C4-2B (cell line): ENCODE measurements around the gene TNFRSF11A.

Experiments used
- H3K27ac ChIP-seq: fragments of 450-650 bp; 2 replicates; pipeline ENCODE4 v1.5.1; 2017
- ZFX ChIP-seq: fragments of 450-650 bp; IDR thresholded peaks from 2 replicates; pipeline ENCODE4 v1.6.1; 2017
- TF ChIP-seq, protein P1 (sequence below): fragments of 450-650 bp; conservative IDR thresholded peaks from 2 replicates; pipeline ENCODE4 v1.5.1; 2017; ENCODE audit warnings: mild to moderate bottlenecking

TNFRSF11A gene

DNA sequence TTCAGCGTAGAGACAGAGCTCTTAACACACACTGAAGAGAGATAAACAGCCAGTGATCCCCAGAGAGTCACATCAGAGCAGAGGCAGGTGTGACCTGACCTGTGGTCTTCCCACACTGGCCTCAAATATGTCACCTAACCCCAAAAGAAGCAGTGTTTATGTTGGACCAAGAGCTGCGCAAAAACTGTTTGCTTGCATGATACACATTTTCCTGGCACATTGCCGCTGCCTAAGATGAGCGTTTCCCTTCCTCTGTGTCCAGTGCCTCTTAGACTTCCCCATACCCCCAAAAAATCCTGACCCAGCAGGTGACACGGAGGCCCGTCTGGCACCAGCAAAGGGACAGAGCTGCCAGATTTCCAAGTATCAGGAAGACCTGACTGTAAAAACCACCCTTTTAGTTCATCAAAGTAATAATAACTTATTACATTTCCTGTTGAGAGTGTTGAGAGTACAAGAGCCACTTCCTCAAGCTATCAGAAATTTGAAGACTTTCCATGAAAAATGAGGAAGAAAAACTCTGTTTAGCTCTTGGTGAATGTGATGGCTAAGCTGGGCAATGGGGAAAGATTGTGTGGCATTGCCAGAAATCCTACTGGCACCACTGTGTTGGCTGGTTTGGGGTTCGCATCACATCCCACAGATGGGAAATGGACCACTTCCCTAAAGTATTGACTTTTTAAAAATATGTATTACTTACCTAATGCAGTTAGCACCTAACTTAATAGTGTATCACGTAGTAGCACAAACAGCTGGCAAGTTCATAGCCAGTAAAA is 6.7 kb downstream of the TNFRSF11A start:
- TF ChIP-seq, protein P1, sequence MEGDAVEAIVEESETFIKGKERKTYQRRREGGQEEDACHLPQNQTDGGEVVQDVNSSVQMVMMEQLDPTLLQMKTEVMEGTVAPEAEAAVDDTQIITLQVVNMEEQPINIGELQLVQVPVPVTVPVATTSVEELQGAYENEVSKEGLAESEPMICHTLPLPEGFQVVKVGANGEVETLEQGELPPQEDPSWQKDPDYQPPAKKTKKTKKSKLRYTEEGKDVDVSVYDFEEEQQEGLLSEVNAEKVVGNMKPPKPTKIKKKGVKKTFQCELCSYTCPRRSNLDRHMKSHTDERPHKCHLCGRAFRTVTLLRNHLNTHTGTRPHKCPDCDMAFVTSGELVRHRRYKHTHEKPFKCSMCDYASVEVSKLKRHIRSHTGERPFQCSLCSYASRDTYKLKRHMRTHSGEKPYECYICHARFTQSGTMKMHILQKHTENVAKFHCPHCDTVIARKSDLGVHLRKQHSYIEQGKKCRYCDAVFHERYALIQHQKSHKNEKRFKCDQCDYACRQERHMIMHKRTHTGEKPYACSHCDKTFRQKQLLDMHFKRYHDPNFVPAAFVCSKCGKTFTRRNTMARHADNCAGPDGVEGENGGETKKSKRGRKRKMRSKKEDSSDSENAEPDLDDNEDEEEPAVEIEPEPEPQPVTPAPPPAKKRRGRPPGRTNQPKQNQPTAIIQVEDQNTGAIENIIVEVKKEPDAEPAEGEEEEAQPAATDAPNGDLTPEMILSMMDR = no peak
- no peak for TF ChIP-seq ZFX
- H3K27ac ChIP-seq = no peak overlapping the region

DNA sequence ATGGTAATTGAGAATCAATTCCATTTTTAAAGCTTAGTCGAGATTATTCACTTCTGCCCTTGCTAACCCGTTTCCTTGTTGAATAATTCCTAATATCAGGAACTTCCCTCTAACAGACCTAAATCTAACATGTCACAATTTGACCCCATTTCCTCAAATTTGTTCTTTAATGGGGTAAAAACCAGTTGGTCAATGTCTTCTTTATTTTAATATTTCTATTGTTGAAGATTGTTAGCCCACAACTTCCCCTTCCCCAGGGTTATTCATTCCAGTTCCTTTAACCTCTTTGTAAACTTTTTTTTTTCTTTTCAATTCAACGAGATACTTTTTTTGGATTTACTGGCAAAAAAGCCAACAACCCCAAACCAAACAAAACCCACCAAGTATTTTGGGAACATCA is 7.3 kb downstream of the TNFRSF11A start:
- H3K27ac ChIP-seq = no peak overlapping the region
- TF ChIP-seq, protein P1 = no peak
- TF ChIP-seq ZFX = no peak

DNA sequence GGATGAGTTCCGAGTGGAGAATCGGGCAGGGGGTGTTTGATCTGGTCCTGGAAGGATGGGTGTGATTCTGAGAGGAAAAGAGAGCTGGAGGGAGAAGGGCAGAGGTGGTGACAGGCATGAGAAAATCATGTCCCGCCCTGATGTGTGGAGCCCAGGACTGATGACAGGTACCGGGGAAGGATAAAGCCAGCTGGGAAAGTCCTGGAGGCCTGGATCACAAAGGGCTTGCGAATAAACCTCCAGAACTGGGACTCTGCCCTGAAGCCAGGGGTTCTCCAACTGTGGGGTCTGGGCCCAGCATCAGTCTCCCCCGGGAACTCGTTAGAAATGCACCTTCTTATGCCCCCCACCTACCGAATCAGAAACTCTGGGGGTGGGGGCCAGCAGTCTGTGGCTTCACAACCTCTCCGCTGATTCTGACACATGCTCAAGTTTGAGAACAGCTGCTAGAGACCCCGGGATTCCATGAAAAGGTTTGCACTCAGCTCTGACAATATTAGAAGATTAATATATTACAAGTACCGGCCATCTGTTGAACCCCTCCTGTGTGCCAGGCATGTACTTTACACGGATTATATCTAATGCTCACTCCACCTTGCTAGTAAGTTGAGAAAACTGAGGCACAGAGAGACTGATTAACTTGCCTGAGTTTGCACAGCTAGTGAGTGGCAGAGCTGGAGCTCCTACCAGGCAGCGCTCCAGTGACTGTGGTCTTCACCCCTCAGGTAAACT is 8.0 kb downstream of the TNFRSF11A start:
- H3K27ac ChIP-seq = no peak overlapping the region
- TF ChIP-seq, protein P1 = no peak
- no peak for TF ChIP-seq ZFX

DNA sequence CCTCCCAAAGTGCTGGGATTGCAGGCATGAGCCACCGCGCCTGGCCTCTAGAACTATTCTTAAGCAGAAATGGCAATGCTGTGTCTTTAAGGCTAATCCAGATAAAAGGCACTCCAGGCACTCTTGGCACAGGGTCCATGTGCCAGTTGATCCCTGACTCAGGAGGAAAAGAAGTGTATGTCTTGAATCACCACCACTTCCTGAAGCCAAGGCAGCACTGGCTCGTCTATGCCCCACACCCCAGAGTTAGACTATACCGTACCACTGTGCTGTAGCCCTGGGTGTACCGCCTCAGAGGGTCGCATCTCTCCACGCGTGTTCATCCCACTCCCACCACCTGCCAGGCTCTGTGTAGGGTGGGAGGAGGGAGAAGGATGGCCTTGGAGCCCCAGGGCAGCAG is 9.0 kb downstream of the TNFRSF11A start:
- TF ChIP-seq, protein P1 = no peak
- no peak for TF ChIP-seq ZFX
- H3K27ac ChIP-seq = no peak overlapping the region

DNA sequence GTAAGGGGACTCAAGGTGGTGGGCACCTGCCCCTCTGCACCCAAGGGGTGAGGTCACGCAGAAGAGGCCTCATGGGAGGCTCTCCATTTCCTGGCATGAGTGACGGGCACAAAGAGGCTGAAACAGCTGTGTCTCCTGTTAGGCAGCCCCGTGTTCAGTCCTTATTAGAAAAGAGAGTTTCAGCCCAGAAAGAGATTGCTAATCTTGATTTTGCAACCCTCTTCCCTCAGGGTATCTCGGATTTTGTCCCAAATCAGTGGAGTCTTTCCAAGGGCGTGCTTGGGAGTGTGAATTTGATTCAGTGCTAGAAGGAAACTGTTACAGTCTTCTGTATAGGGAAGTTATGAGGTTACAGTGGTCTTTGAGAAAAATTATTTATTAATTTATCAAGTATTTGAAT is 10.4 kb downstream of the TNFRSF11A start:
- no peak overlapping the region for H3K27ac ChIP-seq
- TF ChIP-seq, protein P1 = no peak
- TF ChIP-seq ZFX = no peak

DNA sequence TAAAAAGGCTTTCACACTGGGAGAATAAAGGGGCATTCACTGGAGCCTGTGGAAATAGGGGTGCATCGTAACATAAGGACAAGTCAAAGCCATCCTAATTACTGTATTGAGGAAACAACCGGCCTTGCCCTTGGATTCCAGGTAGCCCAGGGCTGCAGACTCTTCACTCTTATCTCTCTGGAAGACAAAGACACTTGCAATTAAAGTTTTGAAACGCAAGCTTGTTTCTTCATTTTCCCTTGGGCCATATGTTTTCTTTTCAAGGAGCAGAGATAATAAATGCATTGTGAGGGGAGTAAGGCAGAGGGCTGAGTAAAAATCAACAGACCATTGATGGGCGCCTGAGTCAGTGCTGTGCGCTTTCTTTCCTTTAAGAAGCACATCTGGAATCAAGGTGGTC is 11.5 kb downstream of the TNFRSF11A start:
- no peak overlapping the region for H3K27ac ChIP-seq
- TF ChIP-seq, protein P1 = no peak
- no peak for TF ChIP-seq ZFX

DNA sequence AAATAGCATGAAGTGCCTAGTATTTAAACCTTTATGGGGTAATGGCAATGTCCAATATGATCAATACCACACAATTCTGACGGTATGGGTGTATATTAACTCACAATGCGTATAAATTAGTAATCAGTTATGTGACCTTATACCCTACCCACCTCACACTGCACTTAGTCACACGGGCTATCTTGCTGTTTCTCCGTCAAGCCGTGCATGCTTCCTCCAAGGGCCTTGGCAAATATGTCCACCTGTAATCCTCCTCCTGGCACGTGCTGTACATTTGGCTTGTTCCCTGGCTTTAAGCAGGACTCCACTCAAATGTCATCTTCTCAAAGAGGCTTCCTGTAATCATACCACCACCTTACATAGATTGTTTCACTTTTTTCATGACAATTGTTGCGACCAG is 12.2 kb downstream of the TNFRSF11A start:
- TF ChIP-seq, protein P1 = no peak
- no peak for TF ChIP-seq ZFX
- no peak overlapping the region for H3K27ac ChIP-seq
